ENCODE data around the gene UBASH3B.

The UBASH3B gene

GRCh38 chr11:122755409-122755808 is 99.9 kb downstream of the UBASH3B start:
- DNase-seq (ENCODE audit: low read depth): no peak

- DNase-seq (ENCODE audit: low read depth): no peak
Observed at GRCh38 chr11:122755941-122756340, 100.4 kb downstream of the UBASH3B start.

GRCh38 chr11:122756417-122756816 is 100.9 kb downstream of the UBASH3B start:
- peak; percentile 35 for DNase-seq (ENCODE audit: low read depth)

- DNase-seq (ENCODE audit: low read depth): no peak
Observed at GRCh38 chr11:122757201-122757600, 101.7 kb downstream of the UBASH3B start.

- DNase-seq (ENCODE audit: low read depth): no peak
Observed at GRCh38 chr11:122758339-122758738, 102.8 kb downstream of the UBASH3B start.

- DNase-seq (ENCODE audit: low read depth): no peak
Observed at GRCh38 chr11:122758974-122759373, 103.5 kb downstream of the UBASH3B start.

GRCh38 chr11:122763108-122763507 is 107.6 kb downstream of the UBASH3B start:
- DNase-seq (ENCODE audit: low read depth): no peak

GRCh38 chr11:122764371-122765090 is 109.0 kb downstream of the UBASH3B start:
- no peak for DNase-seq (ENCODE audit: low read depth)

GRCh38 chr11:122765487-122766131 is 110.1 kb downstream of the UBASH3B start:
- no peak for DNase-seq (ENCODE audit: low read depth)

- no peak for DNase-seq (ENCODE audit: low read depth)
Observed at GRCh38 chr11:122769126-122769780, 113.7 kb downstream of the UBASH3B start.

GRCh38 chr11:122772945-122773344 is 117.4 kb downstream of the UBASH3B start:
- DNase-seq (ENCODE audit: low read depth): no peak

GRCh38 chr11:122773781-122774266 is 118.3 kb downstream of the UBASH3B start:
- DNase-seq (ENCODE audit: low read depth): no peak

- DNase-seq (ENCODE audit: low read depth): no peak
Observed at GRCh38 chr11:122775675-122776271, 120.3 kb downstream of the UBASH3B start.

GRCh38 chr11:122776546-122776945 is 121.0 kb downstream of the UBASH3B start:
- no peak for DNase-seq (ENCODE audit: low read depth)

GRCh38 chr11:122777343-122777742 is 121.8 kb downstream of the UBASH3B start:
- no peak for DNase-seq (ENCODE audit: low read depth)

GRCh38 chr11:122778148-122778547 is 122.6 kb downstream of the UBASH3B start:
- DNase-seq (ENCODE audit: low read depth): no peak

- no peak for DNase-seq (ENCODE audit: low read depth)
Observed at GRCh38 chr11:122779047-122779629, 123.6 kb downstream of the UBASH3B start.

GRCh38 chr11:122780296-122780949 is 124.9 kb downstream of the UBASH3B start:
- no peak for DNase-seq (ENCODE audit: low read depth)

- DNase-seq (ENCODE audit: low read depth): peak; percentile 61
Observed at GRCh38 chr11:122781378-122782195, 126.1 kb downstream of the UBASH3B start.

- DNase-seq (ENCODE audit: low read depth): no peak
Observed at GRCh38 chr11:122782222-122782621, 126.7 kb downstream of the UBASH3B start.

Measured in stimulated activated CD8-positive, alpha-beta memory T cell treated with anti-CD3 and anti-CD28 coated beads, Interleukin-12 subunit alpha, Interleukin-12 subunit beta, amount 100 ng/mL, for 1 hour (primary cell).